Peyer's patch (tissue), 4 donors: ENCODE results near the gene TENT5C.

Experiments used
- CTCF ChIP-seq, 6 experiments: fragments of 450-650 bp in 4 of 6; fragments of 200-600 bp in 2 of 6; sonication (generic) in 1 of 6; IDR thresholded peaks; one replicate each; pipeline ENCODE4 v1.5.1; 2017 to 2019; ENCODE audit warnings: antibody characterized with exemption in 6 of 6, mild to moderate bottlenecking in 3 of 6, moderate library complexity in 1 of 6
- POLR2A ChIP-seq, 2 donors: fragments of 450-650 bp; IDR thresholded peaks; one replicate each; pipeline ENCODE4 v1.5.1; 2017; ENCODE audit warnings: antibody characterized with exemption in 2 of 2, mild to moderate bottlenecking in 2 of 2, moderate library complexity in 2 of 2

- TF ChIP-seq CTCF (IDR thresholded peaks at IDR 0.05) = no peak
- no peak for TF ChIP-seq POLR2A (IDR thresholded peaks at IDR 0.05)
Measured at GRCh38 chr1:117659550-117660270, 53.9 kb downstream of the TENT5C start.
